ENCODE results near the gene TPK1. TPM values are rescaled to one million over a fixed set of nuclear protein-coding genes. Genes with fewer than 3 reads are reported as not detected.

The TPK1 gene
- polyA plus RNA-seq, 4 donors: 2.7 to 21.9 (median 15.3) TPM

- Histone ChIP-seq H3K9me3 (ENCODE audit: control insufficient read depth in 2 of 2, insufficient read depth in 1 of 2, low read depth in 1 of 2, low read length in 1 of 2) (peaks cover 0 to 3% of the 10 kb centered on the region in 2 donors), H3K36me3 (ENCODE audit: control insufficient read depth in 3 of 3, insufficient read depth in 2 of 3, low read depth in 1 of 3, low read length in 3 of 3) (no peaks in the 10 kb centered on the region), H3K27me3 (ENCODE audit: control insufficient read depth in 3 of 3, insufficient read depth in 3 of 3, low read length in 3 of 3) (no peaks in the 10 kb centered on the region), H3K27ac (ENCODE audit: low read depth in 1 of 3, low read length in 2 of 3) (no peak overlapping the region), H3K4me3 (ENCODE audit: low read depth in 1 of 3, low read length in 3 of 3) (no peak overlapping the region), H3K4me1 (ENCODE audit: control insufficient read depth in 3 of 3, insufficient read depth in 2 of 3, low read depth in 1 of 3, low read length in 2 of 3) (no peaks in the 10 kb centered on the region)
- DNase-seq (no peak), FAIRE-seq (no peak)
- 56 to 81% (median 79%) methylated on average over 3 of the region's 3 CpGs for WGBS, 3 donors
Observed at GRCh38 chr7:144414815-144415214, 421.0 kb downstream of the TPK1 start.

- DNase-seq (no peak), FAIRE-seq (no peak)
- H3K27ac ChIP-seq (ENCODE audit: low read depth in 1 of 3, low read length in 2 of 3): no peak overlapping the region
- H3K36me3 ChIP-seq (ENCODE audit: control insufficient read depth in 3 of 3, insufficient read depth in 2 of 3, low read depth in 1 of 3, low read length in 3 of 3): no peaks in the 10 kb centered on the region
- no peak overlapping the region for H3K4me3 ChIP-seq (ENCODE audit: low read depth in 1 of 3, low read length in 3 of 3)
- no peaks in the 10 kb centered on the region for H3K9me3 ChIP-seq (ENCODE audit: control insufficient read depth in 2 of 2, insufficient read depth in 1 of 2, low read depth in 1 of 2, low read length in 1 of 2)
- peaks cover 0 to 3% (median 0%) of the 10 kb centered on the region in 3 donors for H3K27me3 ChIP-seq (ENCODE audit: control insufficient read depth in 3 of 3, insufficient read depth in 3 of 3, low read length in 3 of 3)
- no peaks in the 10 kb centered on the region for H3K4me1 ChIP-seq (ENCODE audit: control insufficient read depth in 3 of 3, insufficient read depth in 2 of 3, low read depth in 1 of 3, low read length in 2 of 3)
- 18 to 40% (median 21%) methylated on average over 4 of the region's 4 CpGs for WGBS, 3 donors
Observed at GRCh38 chr7:144410441-144410840, 425.4 kb downstream of the TPK1 start.

GRCh38 chr7:144408121-144408520 lies 427.7 kb downstream of the TPK1 start:
- Histone ChIP-seq H3K9me3 (ENCODE audit: control insufficient read depth in 2 of 2, insufficient read depth in 1 of 2, low read depth in 1 of 2, low read length in 1 of 2) (no peaks in the 10 kb centered on the region), H3K4me1 (ENCODE audit: control insufficient read depth in 3 of 3, insufficient read depth in 2 of 3, low read depth in 1 of 3, low read length in 2 of 3) (no peaks in the 10 kb centered on the region), H3K27me3 (ENCODE audit: control insufficient read depth in 3 of 3, insufficient read depth in 3 of 3, low read length in 3 of 3) (peaks cover 0 to 3% (median 0%) of the 10 kb centered on the region in 3 donors), H3K36me3 (ENCODE audit: control insufficient read depth in 3 of 3, insufficient read depth in 2 of 3, low read depth in 1 of 3, low read length in 3 of 3) (no peaks in the 10 kb centered on the region), H3K4me3 (ENCODE audit: low read depth in 1 of 3, low read length in 3 of 3) (no peak overlapping the region), H3K27ac (ENCODE audit: low read depth in 1 of 3, low read length in 2 of 3) (no peak overlapping the region)
- DNase-seq (no peak), FAIRE-seq (no peak)
- 60 to 71% (median 63%) methylated on average over 3 of the region's 3 CpGs for WGBS, 3 donors

- Histone ChIP-seq H3K27me3 (ENCODE audit: control insufficient read depth in 3 of 3, insufficient read depth in 3 of 3, low read length in 3 of 3) (peaks cover 0 to 3% (median 0%) of the 10 kb centered on the region in 3 donors), H3K4me1 (ENCODE audit: control insufficient read depth in 3 of 3, insufficient read depth in 2 of 3, low read depth in 1 of 3, low read length in 2 of 3) (no peaks in the 10 kb centered on the region), H3K36me3 (ENCODE audit: control insufficient read depth in 3 of 3, insufficient read depth in 2 of 3, low read depth in 1 of 3, low read length in 3 of 3) (no peaks in the 10 kb centered on the region), H3K4me3 (ENCODE audit: low read depth in 1 of 3, low read length in 3 of 3) (no peak overlapping the region), H3K27ac (ENCODE audit: low read depth in 1 of 3, low read length in 2 of 3) (no peak overlapping the region), H3K9me3 (ENCODE audit: control insufficient read depth in 2 of 2, insufficient read depth in 1 of 2, low read depth in 1 of 2, low read length in 1 of 2) (no peaks in the 10 kb centered on the region)
- DNase-seq: no peak
- 58 to 64% (median 59%) methylated on average over 12 of the region's 12 CpGs for WGBS, 3 donors
- no peak for FAIRE-seq
Observed at GRCh38 chr7:144407266-144407931, 428.5 kb downstream of the TPK1 start.

- H3K27ac ChIP-seq (ENCODE audit: low read depth in 1 of 3, low read length in 2 of 3): no peak overlapping the region
Observed at GRCh38 chr7:144404946-144405345, 430.9 kb downstream of the TPK1 start.

GRCh38 chr7:144403649-144404061 lies 432.2 kb downstream of the TPK1 start, which contains the start of gene NOBOX:
NOBOX (minus strand) TSS chr7:144403693.
- no peak for FAIRE-seq
- DNase-seq: no peak
- Histone ChIP-seq H3K36me3 (ENCODE audit: control insufficient read depth in 3 of 3, insufficient read depth in 2 of 3, low read depth in 1 of 3, low read length in 3 of 3) (no peaks in the 10 kb centered on the region), H3K27ac (ENCODE audit: low read depth in 1 of 3, low read length in 2 of 3) (no peak within 1 kb of the TSS), H3K27me3 (ENCODE audit: control insufficient read depth in 3 of 3, insufficient read depth in 3 of 3, low read length in 3 of 3) (peaks cover 0 to 4% (median 0%) of the 10 kb centered on the region in 3 donors), H3K4me1 (ENCODE audit: control insufficient read depth in 3 of 3, insufficient read depth in 2 of 3, low read depth in 1 of 3, low read length in 2 of 3) (no peaks in the 10 kb centered on the region), H3K4me3 (ENCODE audit: low read depth in 1 of 3, low read length in 3 of 3) (no peak within 1 kb of the TSS), H3K9me3 (ENCODE audit: control insufficient read depth in 2 of 2, insufficient read depth in 1 of 2, low read depth in 1 of 2, low read length in 1 of 2) (no peaks in the 10 kb centered on the region)
- WGBS, 3 donors: 79 to 94% (median 89%) methylated on average over 30 to 39 of the region's 39 CpGs

More at GRCh38 chr7:144404946-144405345, 430.9 kb downstream of the TPK1 start:
- WGBS, 3 donors: 63 to 68% (median 66%) methylated on average over 4 of the region's 4 CpGs
- Histone ChIP-seq H3K27me3 (ENCODE audit: control insufficient read depth in 3 of 3, insufficient read depth in 3 of 3, low read length in 3 of 3) (peaks cover 0 to 6% (median 0%) of the 10 kb centered on the region in 3 donors), H3K4me1 (ENCODE audit: control insufficient read depth in 3 of 3, insufficient read depth in 2 of 3, low read depth in 1 of 3, low read length in 2 of 3) (no peaks in the 10 kb centered on the region), H3K36me3 (ENCODE audit: control insufficient read depth in 3 of 3, insufficient read depth in 2 of 3, low read depth in 1 of 3, low read length in 3 of 3) (no peaks in the 10 kb centered on the region), H3K4me3 (ENCODE audit: low read depth in 1 of 3, low read length in 3 of 3) (no peak overlapping the region), H3K9me3 (ENCODE audit: control insufficient read depth in 2 of 2, insufficient read depth in 1 of 2, low read depth in 1 of 2, low read length in 1 of 2) (no peaks in the 10 kb centered on the region)
- FAIRE-seq (no peak), DNase-seq (peak in 1 of 2 donors; percentile 18)

GRCh38 chr7:144403102-144403501 lies 432.8 kb downstream of the TPK1 start:
- Histone ChIP-seq H3K4me1 (ENCODE audit: control insufficient read depth in 3 of 3, insufficient read depth in 2 of 3, low read depth in 1 of 3, low read length in 2 of 3) (no peaks in the 10 kb centered on the region), H3K27ac (ENCODE audit: low read depth in 1 of 3, low read length in 2 of 3) (no peak overlapping the region), H3K4me3 (ENCODE audit: low read depth in 1 of 3, low read length in 3 of 3) (no peak overlapping the region), H3K36me3 (ENCODE audit: control insufficient read depth in 3 of 3, insufficient read depth in 2 of 3, low read depth in 1 of 3, low read length in 3 of 3) (no peaks in the 10 kb centered on the region), H3K27me3 (ENCODE audit: control insufficient read depth in 3 of 3, insufficient read depth in 3 of 3, low read length in 3 of 3) (peaks cover 0 to 3% (median 0%) of the 10 kb centered on the region in 3 donors), H3K9me3 (ENCODE audit: control insufficient read depth in 2 of 2, insufficient read depth in 1 of 2, low read depth in 1 of 2, low read length in 1 of 2) (no peaks in the 10 kb centered on the region)
- 93 to 99% (median 94%) methylated on average over 11 of the region's 11 CpGs for WGBS, 3 donors
- FAIRE-seq (no peak), DNase-seq (no peak)
